CD4-positive, alpha-beta T cell (primary cell): ENCODE results near the gene SMIM38. TPM values are rescaled to one million over a fixed set of nuclear protein-coding genes. Genes with fewer than 3 reads are reported as not detected.

Experiments
- ATAC-seq: fragments of 200-7000 bp; cut with Tn5 transposase; one replicate; pipeline ENCODE4 v1.10.0; 2022; ENCODE audit warnings: mild to moderate bottlenecking; ENCODE audit not compliant: poor library complexity
- CTCF ChIA-PET: fragments of 350-600 bp; sonication (Branson Sonifier 250); formaldehyde crosslinking; loops from one replicate; lab custom pipeline; 2021; ENCODE audit warnings: antibody characterized with exemption, inconsistent platforms; lab: Charles Lee
- POLR2A ChIA-PET: fragments of 350-600 bp; sonication (Branson Sonifier 250); formaldehyde crosslinking; loops from one replicate; lab custom pipeline; 2021; ENCODE audit warnings: antibody characterized with exemption, inconsistent platforms; lab: Charles Lee
- DNase-seq, 14 experiments: peaks; one replicate each; pipeline ENCODE4 v3.0.0-alpha.2; 2013 to 2020; ENCODE audit warnings: mixed read lengths in 2 of 14
- H3K27ac ChIP-seq, 2 donors: one replicate each; pipeline versions ENCODE4 v1.5.1 to v1.7.0; 2013; ENCODE audit warnings: low read length in 2 of 2, low read depth in 1 of 2, mild to moderate bottlenecking in 1 of 2
- H3K27me3 ChIP-seq, 2 experiments: 1 replicate in 1 of 2; 2 replicates in 1 of 2; pipeline versions ENCODE4 v1.6.1 to v1.7.0; 2013; ENCODE audit warnings: low read length in 2 of 2, control low read depth in 1 of 2, mild to moderate bottlenecking in 1 of 2, moderate library complexity in 1 of 2; ENCODE audit not compliant: insufficient read depth in 2 of 2, control insufficient read depth in 1 of 2
- H3K36me3 ChIP-seq: one replicate; pipeline ENCODE4 v1.6.1; 2013; ENCODE audit warnings: low read length, control low read depth; ENCODE audit not compliant: insufficient read depth
- H3K4me1 ChIP-seq: one replicate; pipeline ENCODE4 v1.6.1; 2013; ENCODE audit warnings: low read length, control low read depth; ENCODE audit not compliant: insufficient read depth
- H3K4me3 ChIP-seq: one replicate; pipeline ENCODE4 v1.5.1; 2013; ENCODE audit warnings: mild to moderate bottlenecking, low read length, moderate library complexity
- H3K9me3 ChIP-seq, 2 experiments: 1 replicate in 1 of 2; 2 replicates in 1 of 2; pipeline versions ENCODE4 v1.6.1 to v1.7.0; 2013; ENCODE audit warnings: low read length in 2 of 2, mild to moderate bottlenecking in 2 of 2, control low read depth in 1 of 2, moderate library complexity in 1 of 2; ENCODE audit not compliant: control insufficient read depth in 1 of 2, insufficient read depth in 1 of 2
- H3K27ac Mint-ChIP-seq: one replicate; pipeline ENCODE4 v1.8.0; 2020; ENCODE audit warnings: mixed read lengths
- H3K27me3 Mint-ChIP-seq: one replicate; pipeline ENCODE4 v1.8.0; 2021; ENCODE audit warnings: mixed read lengths
- H3K36me3 Mint-ChIP-seq: one replicate; pipeline ENCODE4 v1.8.0; 2021; ENCODE audit warnings: low read depth, mixed read lengths
- H3K4me1 Mint-ChIP-seq: one replicate; pipeline ENCODE4 v1.8.0; 2021; ENCODE audit warnings: low read depth, mixed read lengths
- H3K4me3 Mint-ChIP-seq: one replicate; pipeline ENCODE4 v1.8.0; 2020; ENCODE audit warnings: mild to moderate bottlenecking, mixed read lengths
- H3K9me3 Mint-ChIP-seq: one replicate; pipeline ENCODE4 v1.8.0; 2020; ENCODE audit warnings: mixed read lengths
- intact Hi-C, 2 experiments: fragments of 100-400 bp; cut with DNase I in 1 of 2; cut with micrococcal nuclease in 1 of 2; formaldehyde crosslinking; loops; one replicate each; pipeline versions ENCODE4 v1.15.1 to v1.9.0; 2023 to 2025; cut with DNase I, micrococcal nuclease
- total RNA-seq, 174 experiments: library from RNA in 2 of 174; stranded (reverse) in 2 of 174; gene quantifications; one replicate each; pipeline ENCODE4 v1.2.3 and lab custom pipeline; 2021 to 2026
- TF ChIP-seq, protein P1 (sequence below): fragments of 200-600 bp; IDR thresholded peaks from one replicate; pipeline ENCODE4 v1.8.0; 2022; ENCODE audit warnings: antibody characterized with exemption, mild to moderate bottlenecking

SMIM38 gene
- total RNA-seq, 2 experiments from 2014 or later = 0.08 to 0.30 TPM

DNA sequence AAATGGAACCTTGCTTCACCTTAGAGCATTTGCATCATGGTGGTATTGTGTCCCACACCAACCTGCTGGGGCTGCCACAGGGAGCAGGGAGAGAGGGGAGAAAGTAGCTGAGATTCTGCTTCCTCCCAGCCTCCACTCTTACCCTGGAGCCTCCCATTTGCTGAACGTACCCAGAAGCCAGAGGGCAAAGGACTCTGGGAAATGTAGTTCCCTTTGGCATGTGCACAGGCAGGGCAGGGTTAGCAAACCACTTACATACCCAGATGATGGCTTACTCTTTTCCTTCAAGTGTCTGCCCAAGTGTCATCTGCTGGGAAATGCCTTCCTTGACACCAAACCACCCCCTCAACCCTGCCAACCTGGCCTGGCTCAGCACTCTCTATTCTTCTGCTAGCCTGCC lies 16.9 kb downstream of the SMIM38 start:
- H3K27ac ChIP-seq = no peak overlapping the region
- no peaks in the 10 kb centered on the region for H3K4me1 Mint-ChIP-seq
- TF ChIP-seq, protein P1, sequence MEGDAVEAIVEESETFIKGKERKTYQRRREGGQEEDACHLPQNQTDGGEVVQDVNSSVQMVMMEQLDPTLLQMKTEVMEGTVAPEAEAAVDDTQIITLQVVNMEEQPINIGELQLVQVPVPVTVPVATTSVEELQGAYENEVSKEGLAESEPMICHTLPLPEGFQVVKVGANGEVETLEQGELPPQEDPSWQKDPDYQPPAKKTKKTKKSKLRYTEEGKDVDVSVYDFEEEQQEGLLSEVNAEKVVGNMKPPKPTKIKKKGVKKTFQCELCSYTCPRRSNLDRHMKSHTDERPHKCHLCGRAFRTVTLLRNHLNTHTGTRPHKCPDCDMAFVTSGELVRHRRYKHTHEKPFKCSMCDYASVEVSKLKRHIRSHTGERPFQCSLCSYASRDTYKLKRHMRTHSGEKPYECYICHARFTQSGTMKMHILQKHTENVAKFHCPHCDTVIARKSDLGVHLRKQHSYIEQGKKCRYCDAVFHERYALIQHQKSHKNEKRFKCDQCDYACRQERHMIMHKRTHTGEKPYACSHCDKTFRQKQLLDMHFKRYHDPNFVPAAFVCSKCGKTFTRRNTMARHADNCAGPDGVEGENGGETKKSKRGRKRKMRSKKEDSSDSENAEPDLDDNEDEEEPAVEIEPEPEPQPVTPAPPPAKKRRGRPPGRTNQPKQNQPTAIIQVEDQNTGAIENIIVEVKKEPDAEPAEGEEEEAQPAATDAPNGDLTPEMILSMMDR = no peak
- intact Hi-C loops = no loop called here
- peaks cover 8 to 12% of the 10 kb centered on the region in 2 experiments for H3K9me3 ChIP-seq
- no peaks in the 10 kb centered on the region for H3K36me3 Mint-ChIP-seq
- no peak for DNase-seq
- no peak overlapping the region for H3K4me3 Mint-ChIP-seq
- no peak overlapping the region for H3K4me3 ChIP-seq
- no peak for ATAC-seq
- peaks cover 2% of the 10 kb centered on the region for H3K9me3 Mint-ChIP-seq
- no peaks in the 10 kb centered on the region for H3K27me3 Mint-ChIP-seq
- H3K27me3 ChIP-seq = no peaks in the 10 kb centered on the region
- ChIA-PET CTCF (no interaction called here), POLR2A (no interaction called here)
- H3K27ac Mint-ChIP-seq = no peak overlapping the region
- H3K4me1 ChIP-seq = no peaks in the 10 kb centered on the region
- H3K36me3 ChIP-seq = no peaks in the 10 kb centered on the region

DNA sequence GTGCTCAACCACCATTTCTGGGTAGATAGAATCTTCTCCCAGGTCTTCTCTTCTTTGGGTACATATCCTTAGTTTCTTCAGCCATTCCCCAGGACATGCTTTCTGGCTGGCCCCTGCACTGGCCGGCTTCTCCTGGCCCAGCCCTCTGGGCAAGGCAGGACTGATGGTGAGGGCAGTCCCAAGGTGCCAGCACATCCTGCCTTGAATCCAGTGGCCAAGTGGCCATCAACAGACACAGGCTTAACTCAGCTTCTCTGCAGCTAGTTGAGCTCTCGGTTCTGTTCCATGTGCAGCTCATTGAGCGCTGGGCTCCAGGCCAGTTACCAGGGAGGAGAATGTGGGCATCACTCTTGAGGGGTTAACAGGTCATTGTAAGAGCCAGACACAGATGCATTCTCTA lies 17.6 kb downstream of the SMIM38 start:
- Mint-ChIP-seq H3K4me1 (no peaks in the 10 kb centered on the region), H3K36me3 (no peaks in the 10 kb centered on the region), H3K27me3 (no peaks in the 10 kb centered on the region), H3K4me3 (no peak overlapping the region), H3K27ac (no peak overlapping the region), H3K9me3 (peaks cover 2% of the 10 kb centered on the region)
- H3K36me3 ChIP-seq = no peaks in the 10 kb centered on the region
- ATAC-seq = no peak
- H3K27me3 ChIP-seq = no peaks in the 10 kb centered on the region
- TF ChIP-seq, protein P1 = no peak
- CTCF ChIA-PET = no interaction called here
- H3K4me3 ChIP-seq = no peak overlapping the region
- no peaks in the 10 kb centered on the region for H3K4me1 ChIP-seq
- no peak for DNase-seq
- H3K27ac ChIP-seq = no peak overlapping the region
- intact Hi-C loops = no loop called here
- POLR2A ChIA-PET = no interaction called here
- peaks cover 8 to 12% of the 10 kb centered on the region in 2 experiments for H3K9me3 ChIP-seq

DNA sequence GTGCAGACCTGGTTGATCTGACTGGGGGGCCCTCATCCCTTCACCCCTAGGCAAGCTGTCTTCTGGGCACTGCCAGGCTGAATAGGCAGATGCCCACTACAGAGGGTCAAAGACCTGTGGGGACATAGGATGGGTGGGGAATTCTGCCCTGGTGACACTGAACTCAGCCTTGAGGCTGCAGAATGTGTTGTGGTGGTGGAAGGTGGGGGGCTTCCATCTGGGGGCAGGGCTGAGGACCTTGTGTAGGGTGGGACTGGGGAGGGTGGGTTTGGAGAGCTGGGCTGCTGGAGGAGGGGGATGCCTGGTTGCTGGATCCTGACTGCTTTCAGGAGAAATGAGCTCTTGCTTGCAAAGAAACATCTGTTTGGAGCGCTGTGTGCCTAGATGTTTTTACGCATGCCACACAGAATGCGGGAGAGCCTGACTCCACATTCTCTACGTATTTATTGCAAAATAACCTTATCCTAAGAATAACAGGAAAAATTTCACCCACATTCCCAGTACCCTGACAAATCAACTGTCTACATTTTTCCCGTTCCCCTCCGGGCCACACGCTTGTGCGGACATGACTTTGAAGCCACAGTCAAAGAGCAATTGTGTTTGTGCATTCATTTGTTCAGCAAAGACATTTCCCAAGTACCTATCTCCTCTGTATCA lies 18.3 kb downstream of the SMIM38 start:
- POLR2A ChIA-PET = no interaction called here
- Mint-ChIP-seq H3K27ac (no peak overlapping the region), H3K36me3 (no peaks in the 10 kb centered on the region), H3K9me3 (peaks cover 2% of the 10 kb centered on the region), H3K27me3 (no peaks in the 10 kb centered on the region), H3K4me3 (no peak overlapping the region), H3K4me1 (no peaks in the 10 kb centered on the region)
- intact Hi-C loops = no loop called here
- peaks cover 8 to 12% of the 10 kb centered on the region in 2 experiments for H3K9me3 ChIP-seq
- H3K4me1 ChIP-seq = no peaks in the 10 kb centered on the region
- H3K36me3 ChIP-seq = no peaks in the 10 kb centered on the region
- no peak for ATAC-seq
- no peak overlapping the region for H3K27ac ChIP-seq
- no peak for DNase-seq
- no peaks in the 10 kb centered on the region for H3K27me3 ChIP-seq
- H3K4me3 ChIP-seq = no peak overlapping the region
- TF ChIP-seq, protein P1 = no peak
- CTCF ChIA-PET = no interaction called here
